ENCODE results near the gene CFAP20. TPM values are rescaled to one million over a fixed set of nuclear protein-coding genes. Genes with fewer than 3 reads are reported as not detected.

CFAP20 gene
- total and polyA plus RNA-seq, 2 of the 13 experiments (the other 11 are each of a cell fraction or from before 2014, with no cell fraction given) = 73.1 to 87.4 TPM

- TF ChIP-seq NFKB2 (CRISPR knock-in tag; IDR thresholded peaks at IDR 0.05; ENCODE audit: borderline replicate concordance) (no peak), PAWR (CRISPR knock-in tag; IDR thresholded peaks at IDR 0.05; ENCODE audit: borderline replicate concordance) (no peak)
Observed at GRCh38 chr16:58127634-58128033, 1.5 kb downstream of the CFAP20 start (continued).

- ATAC-seq = no peak; the same call in 2 of the 3 replicates
- Histone ChIP-seq H3K79me2 (ENCODE audit: insufficient read depth, low read length) (peaks cover 62% of the 10 kb centered on the region), H4K20me1 (ENCODE audit: insufficient read depth, low read length) (peaks cover 50% of the 10 kb centered on the region), H3K27me3 (ENCODE audit: control insufficient read depth in 1 of 2, insufficient read depth in 2 of 2, low read length in 2 of 2) (no peaks in the 10 kb centered on the region), H3K4me3 (replicated peaks in 1 of 3; ENCODE audit: insufficient read depth in 1 of 3, low read depth in 2 of 3, low read length in 3 of 3) (peak overlapping the region; percentile 67 to 95 (median 92)), H2AFZ (ENCODE audit: low read length) (no peak overlapping the region), H3K36me3 (replicated peaks in 1 of 2; ENCODE audit: control insufficient read depth in 1 of 2, insufficient read depth in 2 of 2, low read length in 2 of 2) (0 out of 5 replicates have a peak, but pooled peaks cover 0 to 2% of the 10 kb centered on the region in 2 experiments), H3K9ac (ENCODE audit: insufficient read depth, low read depth, low read length) (peak overlapping the region; percentile 88), H3K9me3 (ENCODE audit: low read length) (no peaks in the 10 kb centered on the region), H3K4me2 (ENCODE audit: low read depth, low read length) (peak overlapping the region; percentile 93), H3K4me1 (ENCODE audit: insufficient read depth, low read length) (peaks cover 51% of the 10 kb centered on the region), H3K27ac (ENCODE audit: extremely low read length, insufficient read depth, low read length) (peak overlapping the region; percentile 91)
- 11% methylated on average over 7 of the region's 7 CpGs for WGBS (ENCODE audit: low lambda C conversion rate)
- peak; percentile 49 for DNase-seq (ENCODE audit: low spot score)
- no TSS peak for BruUV-seq (replicated peaks)
- CTCF ChIA-PET (ENCODE audit: low intra/inter-chr PET ratio, low total read pairs) = interaction anchor here (1.7 kb wide), 1 partner anchor 106 kb away, joined by 4 read pairs; no protein-coding TSS in a partner anchor
- FAIRE-seq = peak; percentile 28
- in situ Hi-C loops (cut with HindIII; ENCODE audit: extremely low pct_ligation_motif_present, low pct_unique_long_range_greater_than_20kb) (loop anchor here (5.0 kb wide), 1 partner anchor 105 kb away; no protein-coding TSS in a partner anchor), intact Hi-C loops (cut with micrococcal nuclease; ENCODE audit: unreplicated experiment) (no loop called here)
- POLR2A ChIA-PET = interaction anchor here (6.2 kb wide), 1 partner anchor 102 kb away, joined by 101 read pairs; the partner anchor contains the start of gene MMP15
- TF ChIP-seq HNRNPH1 (optimal IDR thresholded peaks at IDR 0.05; ENCODE audit: low read depth, low read length) = no peak
- no peak for TF ChIP-seq MIXL1 (CRISPR knock-in tag; IDR thresholded peaks at IDR 0.05)
- TF ChIP-seq POLR2A (IDR thresholded peaks at IDR 0.05; ENCODE audit: insufficient read depth in 1 of 2, low read depth in 2 of 2, low read length in 2 of 2) = no peak
- TF ChIP-seq HOXA5 (CRISPR knock-in tag; IDR thresholded peaks at IDR 0.05) = 0 out of 2 replicates have a peak, but pooled peaks have one; percentile 8
- TF ChIP-seq ZNF784 (CRISPR knock-in tag; IDR thresholded peaks at IDR 0.05; ENCODE audit: borderline replicate concordance) = no peak
- TF ChIP-seq ZNF34 (CRISPR knock-in tag; IDR thresholded peaks at IDR 0.05; ENCODE audit: borderline replicate concordance) = no peak
- TF ChIP-seq MYNN (CRISPR knock-in tag; IDR thresholded peaks at IDR 0.05; ENCODE audit: low read depth) = no peak
- no peak for TF ChIP-seq E2F5 (CRISPR knock-in tag; conservative IDR thresholded peaks at IDR 0.05)
- peak; percentile 90 for TF ChIP-seq SAP130 (CRISPR knock-in tag; IDR thresholded peaks at IDR 0.05; ENCODE audit: low read depth)
- no peak for TF ChIP-seq KDM4B (CRISPR knock-in tag; IDR thresholded peaks at IDR 0.05)
- TF ChIP-seq USF2 (IDR thresholded peaks at IDR 0.05; ENCODE audit: low read depth, low read length) = no peak
- TF ChIP-seq USF2 (CRISPR knock-in tag; IDR thresholded peaks at IDR 0.05; ENCODE audit: borderline replicate concordance) = no peak
Observed at GRCh38 chr16:58127033-58127556, 2.1 kb downstream of the CFAP20 start.

All from HepG2 (cell line).